Measurements from ENCODE around the gene ARID5B. TPM values are rescaled to one million over a fixed set of nuclear protein-coding genes. Genes with fewer than 3 reads are reported as not detected.

Gene ARID5B
- total and polyA plus RNA-seq, 2 of the 4 experiments (the other 2 are of a cell fraction), result 41.0 to 125 TPM

DNA sequence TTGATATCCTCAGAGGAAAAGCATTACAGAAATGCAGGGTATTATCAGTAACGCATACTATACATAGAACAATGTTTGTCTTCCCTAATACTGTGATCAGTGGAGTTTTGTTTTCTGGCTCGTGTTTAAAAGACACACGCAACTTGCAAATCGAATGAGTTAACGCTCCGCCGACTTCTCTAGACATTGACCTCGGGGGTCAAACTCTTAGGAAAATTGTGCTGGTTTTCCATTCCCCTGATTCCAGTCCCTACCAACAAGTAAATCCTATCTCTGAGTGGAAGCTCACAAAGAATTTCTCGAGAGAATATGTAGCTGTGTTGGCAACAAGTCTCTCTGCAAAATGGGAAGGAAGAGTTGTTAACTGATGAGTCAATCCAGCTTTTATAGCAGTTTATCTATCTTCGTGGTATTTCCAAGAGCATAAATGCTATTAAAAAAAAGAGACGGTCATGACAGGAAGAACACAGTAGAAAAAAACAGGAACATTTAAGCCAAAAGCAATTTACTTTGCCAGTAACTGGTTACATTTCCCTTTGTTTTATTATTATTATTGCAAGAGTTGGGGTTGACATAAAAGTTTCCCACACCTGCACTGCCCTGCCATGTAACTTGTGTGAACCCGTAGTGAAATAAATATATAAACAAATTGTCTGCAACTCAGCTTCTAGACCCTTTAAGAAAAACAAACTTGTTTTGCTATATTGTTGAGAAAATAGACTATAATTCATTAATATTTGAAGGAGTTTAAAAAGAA is 144.4 kb downstream of the ARID5B start:
- peak overlapping the region; percentile 76 for H4K91ac ChIP-seq (ENCODE audit: insufficient read depth, low read depth, low read length)
- H3K4ac ChIP-seq (ENCODE audit: low read depth, low read length), result peak overlapping the region; percentile 92; the same call in 1 of the 2 replicates
- H2BK15ac ChIP-seq (ENCODE audit: low read depth, low read length), result peak overlapping the region; percentile 84; the same call in 2 of the 3 replicates
- peak; percentile 16 for ATAC-seq (ENCODE audit: low read depth)
- WGBS, 2 experiments (ENCODE audit: extremely low coverage in 2 of 2, insufficient read length in 1 of 2), result 0% methylated on average over 6 of the region's 12 CpGs; no CpG with 5 or more reads in 1 of the 2 experiments
- dilution Hi-C loops (cut with HindIII; ENCODE audit: low sequenced_read_pairs, unreplicated experiment) (no loop called here), intact Hi-C loops (cut with micrococcal nuclease) (loop anchor here (10.0 kb wide), 2 partner anchors 759 to 1081 kb away; partner anchors contain the start of gene ADO), in situ Hi-C loops (cut with MboI; ENCODE audit: low sequenced_read_pairs) (loop anchor here (25.0 kb wide), 3 partner anchors 541 to 1234 kb away; partner anchors contain the start of genes ADO and EGR2)
- H3K4me2 ChIP-seq (ENCODE audit: low read depth, low read length), result peak overlapping the region; percentile 81
- H4K20me1 ChIP-seq (ENCODE audit: insufficient read depth, low read length), result peaks cover 4% of the 10 kb centered on the region; the same call in 1 of the 2 replicates
- peak; percentile 95 for DNase-seq
- peaks cover 21% of the 10 kb centered on the region for H3K9me1 ChIP-seq (ENCODE audit: insufficient read depth, low read length)
- TF ChIP-seq ELK1 (IDR thresholded peaks at IDR 0.05; ENCODE audit: borderline replicate concordance, low read depth, low read length), result no peak
- no peak for TF ChIP-seq NFE2L2 (IDR thresholded peaks at IDR 0.05; ENCODE audit: low read depth, low read length)
- peak; percentile 9; the same call in 1 of the 2 replicates for TF ChIP-seq MAFK (IDR thresholded peaks at IDR 0.05; ENCODE audit: low read depth, low read length)
- TF ChIP-seq RCOR1 (IDR thresholded peaks at IDR 0.05; ENCODE audit: insufficient replicate concordance, low read length), result no peak
- TF ChIP-seq BHLHE40 (IDR thresholded peaks at IDR 0.05; ENCODE audit: low read depth, low read length), result peak; percentile 26; the same call in 1 of the 2 replicates
- no peak for TF ChIP-seq CEBPB (IDR thresholded peaks at IDR 0.05; ENCODE audit: low read depth, low read length)
- peak; percentile 28; the same call in 1 of the 2 replicates for TF ChIP-seq FOS (IDR thresholded peaks at IDR 0.05; ENCODE audit: low read depth, low read length)
- TF ChIP-seq MXI1 (IDR thresholded peaks at IDR 0.05; ENCODE audit: borderline replicate concordance, low read depth, low read length), result no peak
- peaks cover 14 to 57% of the 10 kb centered on the region in 2 experiments for H3K79me1 ChIP-seq (ENCODE audit: low read depth in 1 of 2, low read length in 2 of 2)
- H3K27ac ChIP-seq (ENCODE audit: insufficient read depth, low read length), result peak overlapping the region; percentile 89
- H3K56ac ChIP-seq (ENCODE audit: extremely low read depth, insufficient read depth, low read length), result peak overlapping the region; percentile 81; the same call in 1 of the 2 replicates
- no peak overlapping the region for H2AK5ac ChIP-seq (ENCODE audit: low read depth, low read length)
- BruUV-seq (replicated peaks), result no TSS peak
- H3K14ac ChIP-seq (replicated peaks; ENCODE audit: low read depth, low read length), result peak overlapping the region; percentile 82; the same call in 1 of the 2 replicates
- no peak overlapping the region for H2AK9ac ChIP-seq (replicated peaks; ENCODE audit: low read depth, low read length, poor library complexity)
- peak overlapping the region; percentile 78 for H3K23ac ChIP-seq (ENCODE audit: low read depth, low read length)
- H4K5ac ChIP-seq (ENCODE audit: low read depth, low read length), result peak overlapping the region; percentile 61; the same call in 1 of the 2 replicates
- ChIA-PET POLR2A (ENCODE audit: unreplicated experiment) (interaction anchor here (0.5 to 0.6 kb wide), 2 partner anchors 17 to 1550 kb away, joined by 14 to 18 read pairs; no protein-coding TSS in a partner anchor), CTCF (interaction anchor here (1.0 kb wide), 1 partner anchor 25 kb away, joined by 3 read pairs; no protein-coding TSS in a partner anchor)
- H2BK120ac ChIP-seq (ENCODE audit: low read depth, low read length), result peak overlapping the region; percentile 86
- peak overlapping the region; percentile 31; the same call in 1 of the 2 replicates for H3K4me3 ChIP-seq (ENCODE audit: insufficient read depth, low read depth, low read length)
- peaks cover 8% of the 10 kb centered on the region for H3K36me3 ChIP-seq (ENCODE audit: control insufficient read depth, insufficient read depth, low read length)
- H3K4me1 ChIP-seq (ENCODE audit: control insufficient read depth, insufficient read depth, low read length), result peaks cover 25% of the 10 kb centered on the region
- H2BK20ac ChIP-seq (ENCODE audit: low read depth, low read length), result peak overlapping the region; percentile 90
- peak overlapping the region; percentile 63; the same call in 1 of the 2 replicates for H3K18ac ChIP-seq (ENCODE audit: low read depth, low read length)
- H2BK5ac ChIP-seq (ENCODE audit: low read depth, low read length, poor library complexity, severe bottlenecking), result peak overlapping the region; percentile 65
- peak overlapping the region; percentile 54 to 80; a peak in 2 of 4 replicates for H4K8ac ChIP-seq (ENCODE audit: low read depth in 2 of 2, low read length in 2 of 2)
- H2AFZ ChIP-seq (replicated peaks; ENCODE audit: low read length, poor library complexity), result no peak overlapping the region
- H3K9me3 ChIP-seq (ENCODE audit: control insufficient read depth, insufficient read depth, low read length), result no peaks in the 10 kb centered on the region
- peak overlapping the region; percentile 51 for H3K9ac ChIP-seq (ENCODE audit: low read depth, low read length)
- no peaks in the 10 kb centered on the region for H3K27me3 ChIP-seq (ENCODE audit: control insufficient read depth, insufficient read depth, low read length)
